Kidney (tissue), 14 donors: ENCODE results near the gene CDH11. TPM values are rescaled to one million over a fixed set of nuclear protein-coding genes. Genes with fewer than 3 reads are reported as not detected.

Experiments
- DNase-seq, 5 donors: peaks; one replicate each; pipeline ENCODE4 v3.0.0-alpha.2; 2013 to 2020
- FAIRE-seq: peaks from 2 replicates; lab custom pipeline; 2012; peaks lifted over from hg19 to GRCh38; lab: Jason Lieb, UNC
- H3K27ac ChIP-seq, 2 donors: one replicate each; pipeline ENCODE4 v1.7.0; 2013; ENCODE audit warnings: low read depth in 2 of 2, low read length in 2 of 2, inconsistent platforms in 1 of 2
- H3K27me3 ChIP-seq: one replicate; pipeline ENCODE4 v1.7.1; 2013; ENCODE audit warnings: low read length, inconsistent platforms; ENCODE audit not compliant: control insufficient read depth, insufficient read depth
- H3K36me3 ChIP-seq, 3 donors: one replicate each; pipeline versions ENCODE4 v1.7.0 to v1.7.1; 2013; ENCODE audit warnings: low read length in 3 of 3, control low read depth in 1 of 3, inconsistent platforms in 1 of 3; ENCODE audit not compliant: insufficient read depth in 3 of 3, control insufficient read depth in 2 of 3
- H3K4me1 ChIP-seq, 3 donors: one replicate each; pipeline versions ENCODE4 v1.7.0 to v1.7.1; 2013; ENCODE audit warnings: low read length in 3 of 3, inconsistent platforms in 1 of 3, low read depth in 1 of 3; ENCODE audit not compliant: control insufficient read depth in 2 of 3, insufficient read depth in 2 of 3
- H3K4me3 ChIP-seq, 3 donors: one replicate each; pipeline versions ENCODE4 v1.7.0 to v1.8.1; 2013; ENCODE audit warnings: low read length in 3 of 3, control low read depth in 1 of 3, inconsistent platforms in 1 of 3
- H3K9ac ChIP-seq, 3 donors: one replicate each; pipeline versions ENCODE4 v1.7.0 to v1.7.1; 2013; ENCODE audit warnings: low read length in 3 of 3, control low read depth in 1 of 3, inconsistent platforms in 1 of 3
- H3K9me3 ChIP-seq, 3 donors: one replicate each; pipeline versions ENCODE4 v1.7.0 to v1.7.1; 2013; ENCODE audit warnings: low read length in 3 of 3, control low read depth in 1 of 3, inconsistent platforms in 1 of 3; ENCODE audit not compliant: control insufficient read depth in 2 of 3, insufficient read depth in 1 of 3
- CTCF ChIP-seq: IDR thresholded peaks from 3 replicates; pipeline ENCODE4 v1.5.1; 2012; ENCODE audit warnings: mild to moderate bottlenecking, moderate library complexity, borderline replicate concordance; ENCODE audit not compliant: insufficient read depth; ENCODE audit errors: extremely low read depth
- intact Hi-C: fragments of 100-400 bp; cut with DNase I; formaldehyde crosslinking; loops from one replicate; pipeline ENCODE4 v1.11.1; 2022
- polyA plus RNA-seq: library from polyadenylated mRNA; stranded (reverse); fragments of 350-450 nt; fragmentation: Illumina TruSeq; extraction: RNeasy Lipid Tissue Mini Kit (QIAGEN cat#74804); gene quantifications from one replicate; pipeline ENCODE4 v1.2.3, GENCODE V29; 2014; ENCODE audit warnings: low read depth, low replicate concordance; ENCODE audit not compliant: insufficient read depth
- total RNA-seq: library from RNA; stranded (reverse); fragmentation: NEBNext Ultra II Directional; extraction: Animal tissue kit (Norgen Biotek cat#: 25700); gene quantifications from one replicate; pipeline ENCODE4 v1.2.1, GENCODE V29; 2021
- donor health status: control.
- donor health status: control.
- donor health status: control.
- donor health status: control.
- donor health status: control.
- donor health status: DM: yes; HTN: yes; CAD: no.
- donor health status: Normal renal cell carcinoma (clear cell type).

Gene CDH11
- total and polyA plus RNA-seq, 2 donors from 2014 or later = 3.0 to 44.9 TPM

DNA sequence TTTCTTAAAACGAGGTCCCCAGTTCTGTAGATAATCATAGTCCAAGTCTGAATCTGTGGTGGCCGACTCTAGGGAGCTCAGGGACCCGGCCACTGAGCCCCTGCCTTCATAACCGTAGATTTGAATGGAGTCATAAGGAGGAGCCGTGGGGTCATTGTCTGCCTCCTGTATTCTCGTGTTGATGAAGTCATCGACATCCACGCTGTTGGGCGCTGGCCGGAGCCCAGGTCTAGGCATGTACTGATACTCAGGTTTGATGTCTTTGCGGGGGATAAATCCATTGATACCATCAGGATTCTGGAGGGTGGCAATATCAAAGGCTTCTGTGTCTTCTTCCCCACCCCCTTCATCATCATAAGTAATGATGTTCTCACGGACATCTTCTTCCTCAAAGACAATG is 174.2 kb downstream of the CDH11 start:
- Histone ChIP-seq H3K27ac (no peak overlapping the region), H3K4me3 (no peak overlapping the region), H3K27me3 (no peaks in the 10 kb centered on the region), H3K36me3 (peaks cover 0 to 2% (median 0%) of the 10 kb centered on the region in 3 donors), H3K4me1 (no peaks in the 10 kb centered on the region), H3K9me3 (no peaks in the 10 kb centered on the region), H3K9ac (no peak overlapping the region)
- TF ChIP-seq CTCF = no peak
- DNase-seq = no peak
- intact Hi-C loops = no loop called here
- no peak for FAIRE-seq

- intact Hi-C loops = no loop called here
- Histone ChIP-seq H3K9ac (no peak overlapping the region), H3K9me3 (no peaks in the 10 kb centered on the region), H3K27me3 (no peaks in the 10 kb centered on the region), H3K4me3 (no peak overlapping the region), H3K4me1 (no peaks in the 10 kb centered on the region), H3K27ac (no peak overlapping the region), H3K36me3 (no peaks in the 10 kb centered on the region)
- no peak for FAIRE-seq
- DNase-seq = no peak
- no peak for TF ChIP-seq CTCF
These were observed 188.0 kb downstream of the CDH11 start for GRCh38 chr16:64933885-64934284.

GRCh38 chr16:64926476-64926875 is 195.4 kb downstream of the CDH11 start:
- no peak overlapping the region for H3K4me3 ChIP-seq
- peaks cover 0 to 5% (median 0%) of the 10 kb centered on the region in 3 donors for H3K9me3 ChIP-seq
- intact Hi-C loops = no loop called here
- no peaks in the 10 kb centered on the region for H3K27me3 ChIP-seq
- H3K9ac ChIP-seq = no peak overlapping the region
- no peak for TF ChIP-seq CTCF
- no peak overlapping the region for H3K27ac ChIP-seq
- H3K4me1 ChIP-seq = no peaks in the 10 kb centered on the region
- DNase-seq = no peak
- FAIRE-seq = no peak
- no peaks in the 10 kb centered on the region for H3K36me3 ChIP-seq

- Histone ChIP-seq H3K27ac (no peak overlapping the region), H3K9ac (no peak overlapping the region), H3K4me3 (no peak overlapping the region), H3K9me3 (peaks cover 0 to 5% (median 0%) of the 10 kb centered on the region in 3 donors), H3K4me1 (no peaks in the 10 kb centered on the region), H3K36me3 (no peaks in the 10 kb centered on the region), H3K27me3 (no peaks in the 10 kb centered on the region)
- FAIRE-seq (no peak), DNase-seq (peak in 1 of 5 donors; percentile 34)
- TF ChIP-seq CTCF = no peak
- intact Hi-C loops = no loop called here
These were observed 196.7 kb downstream of the CDH11 start for GRCh38 chr16:64925166-64925565.
